DMS79 (cell line): ENCODE results near the gene ZNRD2.
A peak's percentile ranks its signal among the peaks of the same experiment; 100 is the strongest.
"Not testable (repeated sequence)": the region's sequence is repeated elsewhere in the genome, so short reads cannot be mapped to it uniquely, and the experiment has no call there.

ENCODE experiments used
- DNase-seq: peaks from one replicate; lab custom pipeline; 2025; lab: John Stamatoyannopoulos, UW

Gene ZNRD2, protein sequence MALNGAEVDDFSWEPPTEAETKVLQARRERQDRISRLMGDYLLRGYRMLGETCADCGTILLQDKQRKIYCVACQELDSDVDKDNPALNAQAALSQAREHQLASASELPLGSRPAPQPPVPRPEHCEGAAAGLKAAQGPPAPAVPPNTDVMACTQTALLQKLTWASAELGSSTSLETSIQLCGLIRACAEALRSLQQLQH

DNA sequence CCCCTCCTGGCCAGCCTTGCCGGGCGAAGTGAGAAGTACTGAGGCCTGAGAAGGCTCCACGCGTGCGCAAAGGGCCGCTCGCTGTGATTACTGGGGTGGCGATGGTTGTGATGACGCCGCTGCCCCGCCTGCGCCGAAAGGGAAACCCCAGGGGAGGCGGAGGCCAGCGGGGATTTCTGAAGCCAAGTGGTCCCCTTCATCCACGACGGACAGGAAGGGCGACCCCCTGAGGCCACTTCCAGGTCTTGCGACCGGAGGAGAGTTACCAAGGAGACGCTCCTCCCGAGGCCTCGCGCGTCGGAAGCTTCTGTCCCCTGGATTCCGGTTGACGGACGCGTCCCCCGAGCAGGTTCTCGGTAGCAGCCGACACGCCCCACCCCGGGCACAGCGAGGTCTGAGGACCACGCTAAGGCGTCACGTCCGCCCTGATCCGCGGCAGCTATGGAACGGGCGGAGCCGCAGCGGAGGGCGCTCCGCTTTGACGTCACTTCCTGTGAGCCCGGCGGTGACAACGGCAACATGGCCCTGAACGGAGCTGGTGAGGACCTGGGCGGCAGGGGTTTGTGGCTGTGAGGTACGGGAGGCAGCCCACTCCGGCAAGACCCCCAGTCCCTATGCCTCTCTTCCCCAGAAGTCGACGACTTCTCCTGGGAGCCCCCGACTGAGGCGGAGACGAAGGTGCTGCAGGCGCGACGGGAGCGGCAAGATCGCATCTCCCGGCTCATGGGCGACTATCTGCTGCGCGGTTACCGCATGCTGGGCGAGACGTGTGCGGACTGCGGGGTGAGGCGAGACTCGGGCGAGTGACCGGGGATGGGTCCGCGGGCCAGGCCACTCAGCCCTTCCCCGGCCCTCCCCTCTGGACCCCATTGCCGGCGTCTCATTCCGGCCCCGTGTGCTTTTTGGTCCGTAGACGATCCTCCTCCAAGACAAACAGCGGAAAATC, at the start of gene ZNRD2:
Gene ZNRD2, plus strand, starts transcription at position 505 of the 946 bp plus-strand sequence. Its CDS starts 15 bp downstream, at position 520.
- DNase-seq, result peak; percentile 97

DNA sequence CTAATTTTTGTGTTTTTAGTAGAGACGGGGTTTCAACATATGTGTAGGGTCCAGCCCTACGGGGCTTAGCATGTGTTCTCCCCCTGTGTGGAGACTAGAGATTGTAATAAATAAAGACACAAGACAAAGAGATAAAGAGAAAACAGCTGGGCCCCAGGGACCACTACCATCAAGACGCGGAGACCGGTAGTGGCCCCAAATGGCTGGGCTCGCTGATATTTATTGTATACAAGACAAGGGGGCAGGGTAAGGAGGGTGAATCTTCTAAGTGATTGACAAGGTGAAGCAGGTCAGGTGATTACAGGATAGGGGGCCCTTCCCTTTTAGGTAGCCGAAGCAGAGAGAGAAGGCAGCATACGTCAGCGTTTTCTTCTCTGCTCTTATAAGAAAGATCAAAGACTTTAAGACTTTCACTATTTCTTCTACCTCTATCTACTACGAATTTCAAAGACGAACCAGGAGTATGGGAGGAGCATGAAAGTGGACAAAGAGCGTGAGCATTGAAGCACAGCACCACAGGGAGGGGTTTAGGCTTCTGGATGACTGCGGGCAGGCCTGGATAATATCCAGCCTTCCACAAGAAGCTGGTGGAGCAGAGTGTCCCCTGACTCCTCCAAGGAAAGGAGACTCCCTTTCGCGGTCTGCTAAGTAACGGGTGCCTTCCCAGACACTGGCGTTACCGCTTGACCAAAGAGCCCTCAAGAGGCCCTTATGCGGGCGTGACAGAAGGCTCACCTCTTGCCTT, 48.3 kb upstream of the ZNRD2 start:
- peak; percentile 34 for DNase-seq

DNA sequence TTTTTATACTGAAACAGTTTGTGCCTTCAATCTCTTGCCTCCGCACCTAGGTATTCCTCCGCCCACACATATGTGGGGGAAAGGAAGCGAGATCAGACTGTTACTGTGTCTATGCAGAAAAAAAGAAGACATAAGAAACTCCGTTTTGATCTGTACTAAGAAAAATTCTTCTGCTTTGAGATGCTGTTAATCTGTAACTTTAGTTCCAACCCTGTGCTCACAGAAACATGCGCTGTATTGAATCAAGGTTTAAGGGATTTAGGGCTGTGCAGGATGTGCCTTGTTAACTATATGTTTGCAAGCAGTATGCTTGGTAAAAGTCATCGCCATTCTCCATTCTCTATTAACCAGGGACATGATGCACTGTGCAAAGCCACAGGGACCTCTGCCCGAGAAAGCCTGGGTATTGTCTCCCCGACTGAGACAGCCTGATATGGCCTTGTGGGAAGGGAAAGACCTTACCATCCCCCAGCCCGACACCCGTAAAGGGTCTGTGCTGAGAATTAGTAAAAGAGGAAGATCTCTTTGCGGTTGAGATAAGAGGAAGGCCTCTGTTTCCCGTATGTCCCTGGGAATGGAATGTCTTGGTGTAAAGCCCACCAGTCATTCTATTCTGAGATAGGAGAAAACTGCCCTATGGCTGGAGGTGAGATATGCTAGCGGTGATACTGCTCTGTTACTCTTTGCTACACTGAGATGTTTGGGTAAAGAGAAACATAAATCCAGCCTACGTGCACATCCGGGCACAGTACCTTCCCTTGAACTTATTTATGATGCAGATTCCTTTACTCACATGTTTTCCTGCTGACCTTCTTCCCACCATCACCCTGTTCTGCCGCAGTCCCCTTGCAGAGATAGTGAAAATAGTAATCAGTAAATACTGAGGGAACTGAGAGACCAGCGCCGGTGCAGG, 47.3 kb upstream of the ZNRD2 start:
- not testable (repeated sequence) for DNase-seq

DNA sequence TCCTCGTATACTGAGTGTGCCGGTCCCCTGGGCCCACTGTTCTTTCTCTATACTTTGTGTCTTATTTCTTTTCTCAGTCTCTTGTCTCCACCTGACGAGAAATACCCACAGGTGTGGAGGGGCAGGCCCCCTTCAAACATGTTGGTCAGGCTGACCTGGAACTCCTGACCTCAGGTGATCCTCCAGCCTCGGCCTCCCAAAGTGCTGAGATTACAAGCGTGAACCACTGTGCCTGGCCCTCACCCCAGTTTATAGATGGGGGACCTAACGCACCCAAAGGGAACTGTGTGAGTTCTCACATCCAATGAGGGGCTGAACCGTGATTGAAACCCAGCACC, 46.7 kb upstream of the ZNRD2 start:
- DNase-seq, result not testable (repeated sequence)

DNA sequence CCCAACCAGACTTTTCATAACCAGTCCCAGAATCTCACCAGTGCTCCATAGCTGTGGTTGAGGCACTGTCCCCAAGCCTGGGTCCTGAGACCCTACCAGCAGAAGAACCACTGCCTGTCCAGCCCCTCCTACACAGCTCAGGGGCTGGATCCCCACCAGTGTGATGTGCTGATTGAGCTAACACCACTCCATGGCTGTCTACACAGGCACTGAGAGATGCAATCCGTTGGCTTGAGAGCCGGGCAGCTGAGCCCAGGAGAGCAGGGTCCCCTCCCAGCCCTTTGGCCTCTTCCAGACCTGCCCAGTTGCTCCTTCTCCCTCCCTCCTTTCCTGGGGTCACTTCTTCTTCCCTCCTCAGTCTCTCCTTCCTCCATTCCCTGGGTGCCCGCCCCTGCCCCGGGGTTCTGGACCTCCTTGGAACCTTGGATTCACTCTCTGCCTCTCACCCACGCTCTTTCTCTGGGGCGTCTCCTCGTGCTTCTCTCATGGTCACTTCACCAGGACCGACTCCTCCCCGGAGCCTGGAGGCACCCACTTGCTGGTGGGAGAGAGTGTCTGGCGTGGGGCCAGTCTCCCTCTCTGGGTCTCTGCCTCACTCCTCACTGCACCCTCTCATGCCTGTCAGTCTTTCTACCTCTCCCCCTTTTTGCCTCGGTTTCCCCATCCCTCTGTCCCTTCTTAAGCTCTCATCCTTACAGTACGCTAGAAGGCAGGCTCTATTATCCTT, 46.1 kb upstream of the ZNRD2 start:
- DNase-seq, result no peak

DNA sequence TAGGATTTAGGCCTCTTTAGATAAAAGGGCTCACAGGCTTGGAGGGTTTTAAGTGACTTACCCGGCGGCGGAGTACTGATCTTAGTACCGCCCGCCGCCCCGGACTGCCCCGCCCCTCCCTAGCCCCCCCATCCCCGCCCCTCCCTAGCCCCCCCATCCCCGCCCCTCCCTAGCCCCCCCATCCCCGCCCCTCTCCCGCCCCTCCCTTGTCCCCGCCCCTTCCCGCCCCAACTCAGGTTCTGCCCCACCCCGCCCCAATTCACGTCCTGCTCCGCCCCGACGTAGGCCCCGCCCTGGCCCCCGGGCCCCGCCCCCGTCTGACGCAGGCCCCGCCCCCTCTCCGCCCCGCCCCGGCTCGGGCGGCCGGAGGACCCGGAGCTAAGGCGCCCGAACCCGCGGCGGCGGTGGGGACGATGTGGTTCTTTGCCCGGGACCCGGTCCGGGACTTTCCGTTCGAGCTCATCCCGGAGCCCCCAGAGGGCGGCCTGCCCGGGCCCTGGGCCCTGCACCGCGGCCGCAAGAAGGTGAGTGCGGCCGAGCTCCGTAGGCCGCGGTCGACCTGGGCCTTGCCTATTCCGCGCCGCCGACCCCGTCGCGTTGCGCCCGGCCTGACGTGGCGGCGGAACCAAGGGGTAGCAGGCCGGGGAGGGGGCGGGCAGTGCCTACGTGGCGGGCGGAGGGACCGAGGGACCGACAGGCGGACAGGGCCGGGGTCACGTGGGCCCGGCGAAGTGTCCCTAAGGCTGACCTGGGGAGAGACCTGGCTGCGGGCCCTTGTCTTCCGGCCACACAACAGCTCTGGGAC, 45.3 kb upstream of the ZNRD2 start, which contains the start of gene SCYL1:
Gene SCYL1, plus strand, starts transcription at position 343 of the 805 bp plus-strand sequence. Its CDS starts 71 bp downstream, at position 414.
- no peak for DNase-seq

DNA sequence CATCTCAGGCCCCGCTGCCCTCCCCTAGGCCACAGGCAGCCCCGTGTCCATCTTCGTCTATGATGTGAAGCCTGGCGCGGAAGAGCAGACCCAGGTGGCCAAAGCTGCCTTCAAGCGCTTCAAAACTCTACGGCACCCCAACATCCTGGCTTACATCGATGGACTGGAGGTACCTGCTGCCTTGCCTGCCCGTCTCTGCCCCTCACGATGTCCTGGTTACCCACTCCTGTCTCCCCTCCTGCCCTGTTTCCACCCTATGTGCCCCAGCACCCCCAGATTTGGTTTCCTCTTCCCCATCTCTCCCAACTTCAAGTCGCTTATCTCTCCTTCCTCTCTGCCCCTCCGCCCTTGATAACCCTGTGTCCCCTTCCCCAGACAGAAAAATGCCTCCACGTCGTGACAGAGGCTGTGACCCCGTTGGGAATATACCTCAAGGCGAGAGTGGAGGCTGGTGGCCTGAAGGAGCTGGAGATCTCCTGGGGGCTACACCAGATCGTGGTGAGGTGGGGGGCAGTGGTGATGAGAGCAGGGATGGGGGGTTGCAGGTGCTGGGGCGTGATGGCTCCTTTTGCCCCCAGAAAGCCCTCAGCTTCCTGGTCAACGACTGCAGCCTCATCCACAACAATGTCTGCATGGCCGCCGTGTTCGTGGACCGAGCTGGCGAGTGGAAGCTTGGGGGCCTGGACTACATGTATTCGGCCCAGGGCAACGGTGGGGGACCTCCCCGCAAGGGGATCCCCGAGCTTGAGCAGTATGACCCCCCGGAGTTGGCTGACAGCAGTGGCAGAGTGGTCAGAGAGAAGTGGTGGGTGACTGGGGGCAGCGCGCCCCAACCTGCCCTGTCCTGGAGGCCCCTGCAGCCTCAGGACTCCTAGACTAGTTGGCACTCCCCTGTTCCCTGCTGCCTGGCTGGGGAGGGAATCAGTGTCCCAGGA, 44.5 kb upstream of the ZNRD2 start:
- DNase-seq, result no peak

DNA sequence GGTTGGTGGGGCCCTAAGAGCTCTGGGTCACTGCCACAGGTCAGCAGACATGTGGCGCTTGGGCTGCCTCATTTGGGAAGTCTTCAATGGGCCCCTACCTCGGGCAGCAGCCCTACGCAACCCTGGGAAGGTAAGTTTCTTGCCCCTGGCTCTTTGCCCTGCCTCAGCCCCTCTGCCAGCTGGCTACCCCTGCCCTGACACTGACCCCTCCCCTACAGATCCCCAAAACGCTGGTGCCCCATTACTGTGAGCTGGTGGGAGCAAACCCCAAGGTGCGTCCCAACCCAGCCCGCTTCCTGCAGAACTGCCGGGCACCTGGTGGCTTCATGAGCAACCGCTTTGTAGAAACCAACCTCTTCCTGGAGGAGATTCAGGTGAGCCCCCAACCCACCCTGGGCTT, 43.5 kb upstream of the ZNRD2 start:
- DNase-seq, result no peak

DNA sequence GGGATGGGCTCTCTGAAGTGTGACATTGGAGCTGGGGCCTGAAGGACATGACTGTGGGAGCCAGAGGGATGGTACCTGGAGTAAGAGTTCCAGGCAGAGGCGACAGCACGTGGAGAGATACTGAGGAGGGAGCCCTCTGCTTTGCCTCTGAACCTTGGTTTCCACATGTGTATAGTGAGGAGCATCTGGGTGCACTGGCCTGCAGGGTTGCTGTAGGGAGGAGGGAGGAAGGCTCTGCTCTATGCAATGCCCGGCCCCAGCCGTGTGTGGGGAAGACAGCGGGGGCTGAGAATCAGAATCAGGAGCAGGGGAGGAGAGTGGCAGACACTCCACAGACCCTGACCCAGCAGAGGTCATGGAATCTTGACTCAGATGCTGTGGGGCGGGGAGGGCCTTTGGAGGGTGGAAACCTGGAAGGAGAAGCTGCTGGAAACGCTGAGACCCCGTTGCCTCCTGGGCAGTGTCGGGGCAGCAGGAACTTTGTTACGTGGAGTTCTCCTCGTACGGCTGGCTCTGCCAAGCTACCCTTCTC, 41.4 kb upstream of the ZNRD2 start:
- no peak for DNase-seq

DNA sequence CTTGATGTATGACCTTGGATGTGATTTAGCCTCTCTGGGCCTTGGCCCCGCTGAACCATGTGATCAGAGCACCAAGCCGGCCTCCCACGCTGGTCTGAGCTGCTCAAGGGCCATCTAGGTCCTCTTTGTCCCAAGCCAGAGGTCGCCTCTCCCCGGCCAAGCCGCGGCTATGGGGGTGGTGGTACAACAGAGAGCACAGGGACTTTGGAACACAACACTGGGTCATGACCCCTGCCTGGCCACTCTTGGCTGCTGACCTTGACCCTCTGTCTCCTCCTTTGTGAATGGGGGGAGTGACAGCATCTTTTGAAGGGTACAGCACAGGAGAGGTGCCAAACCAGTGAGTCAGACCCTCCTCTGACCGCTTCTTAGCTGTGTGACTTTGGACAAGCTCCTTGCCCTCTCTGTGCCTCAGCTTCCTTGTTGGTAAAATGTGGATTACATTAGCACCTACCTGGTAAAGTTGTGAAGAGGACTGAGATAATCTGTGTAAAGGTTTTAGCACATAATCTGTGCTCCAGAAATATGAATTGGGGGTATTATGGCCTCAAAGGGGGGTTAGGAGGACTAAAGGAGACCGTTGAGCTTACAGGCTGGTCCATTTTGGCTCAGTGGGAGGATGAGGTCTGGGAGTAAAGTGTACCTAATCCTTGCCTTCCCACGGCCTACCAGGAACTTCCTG, 40.7 kb upstream of the ZNRD2 start:
- DNase-seq, result no peak

DNA sequence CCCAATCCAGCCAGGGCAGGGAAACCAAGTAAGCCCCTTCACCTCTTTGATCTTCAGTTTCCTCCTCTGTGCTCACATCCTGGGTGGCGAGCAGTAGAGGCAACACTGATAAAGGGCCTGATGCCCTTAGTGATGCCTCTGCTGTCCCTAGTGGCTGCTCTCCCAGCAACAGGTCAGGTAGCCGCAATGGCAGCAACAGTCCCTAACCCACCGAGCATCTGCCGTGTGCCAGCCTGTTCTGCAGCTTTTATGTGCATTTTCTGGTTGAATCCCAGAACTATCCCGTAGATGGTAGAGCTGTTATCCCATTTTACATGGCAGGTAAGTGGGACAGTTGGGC, 40.1 kb upstream of the ZNRD2 start:
- no peak for DNase-seq

DNA sequence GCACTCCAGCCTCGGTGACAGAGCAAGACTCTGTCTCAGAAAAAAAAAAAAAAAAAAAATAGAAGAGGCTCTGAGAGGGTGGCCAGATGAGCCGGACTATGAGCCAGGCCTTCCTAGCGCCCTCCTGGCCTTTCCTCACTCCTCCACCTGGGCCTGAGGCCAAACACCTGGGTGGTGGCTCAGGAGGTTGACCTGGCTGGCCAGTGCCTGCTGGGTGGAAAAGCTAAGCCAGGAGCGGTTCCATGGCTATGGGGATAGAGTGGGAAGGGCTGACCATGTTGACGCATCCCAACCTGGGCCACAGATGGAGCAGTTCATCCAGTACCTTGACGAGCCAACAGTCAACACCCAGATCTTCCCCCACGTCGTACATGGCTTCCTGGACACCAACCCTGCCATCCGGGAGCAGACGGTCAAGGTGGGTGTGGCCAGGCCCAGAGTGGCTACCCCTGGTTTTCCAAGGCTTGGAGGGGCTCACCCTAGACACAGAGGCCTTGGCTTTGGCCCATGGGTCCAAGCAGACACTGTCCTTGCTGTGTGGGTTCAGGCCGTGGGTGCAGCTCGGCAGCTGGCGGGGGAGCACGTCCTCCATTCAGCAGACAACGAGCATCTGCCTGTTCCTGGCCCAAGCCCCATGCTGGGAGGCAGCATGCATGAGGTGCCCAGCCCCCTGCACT, 37.8 kb upstream of the ZNRD2 start:
- no peak for DNase-seq

DNA sequence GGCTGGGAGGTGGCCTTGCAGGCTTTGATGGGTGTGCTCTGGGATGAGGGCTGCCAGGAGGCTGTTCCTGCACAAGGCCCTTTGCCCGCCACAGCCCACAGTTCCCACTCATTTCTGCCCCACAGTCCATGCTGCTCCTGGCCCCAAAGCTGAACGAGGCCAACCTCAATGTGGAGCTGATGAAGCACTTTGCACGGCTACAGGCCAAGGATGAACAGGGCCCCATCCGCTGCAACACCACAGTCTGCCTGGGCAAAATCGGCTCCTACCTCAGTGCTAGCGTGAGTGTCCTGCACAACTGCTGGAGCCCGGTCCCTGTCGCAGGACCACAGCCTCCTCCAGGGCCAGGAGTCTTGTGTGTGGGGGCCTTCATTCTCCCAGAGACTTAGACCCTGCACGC, 35.2 kb upstream of the ZNRD2 start:
- no peak for DNase-seq

DNA sequence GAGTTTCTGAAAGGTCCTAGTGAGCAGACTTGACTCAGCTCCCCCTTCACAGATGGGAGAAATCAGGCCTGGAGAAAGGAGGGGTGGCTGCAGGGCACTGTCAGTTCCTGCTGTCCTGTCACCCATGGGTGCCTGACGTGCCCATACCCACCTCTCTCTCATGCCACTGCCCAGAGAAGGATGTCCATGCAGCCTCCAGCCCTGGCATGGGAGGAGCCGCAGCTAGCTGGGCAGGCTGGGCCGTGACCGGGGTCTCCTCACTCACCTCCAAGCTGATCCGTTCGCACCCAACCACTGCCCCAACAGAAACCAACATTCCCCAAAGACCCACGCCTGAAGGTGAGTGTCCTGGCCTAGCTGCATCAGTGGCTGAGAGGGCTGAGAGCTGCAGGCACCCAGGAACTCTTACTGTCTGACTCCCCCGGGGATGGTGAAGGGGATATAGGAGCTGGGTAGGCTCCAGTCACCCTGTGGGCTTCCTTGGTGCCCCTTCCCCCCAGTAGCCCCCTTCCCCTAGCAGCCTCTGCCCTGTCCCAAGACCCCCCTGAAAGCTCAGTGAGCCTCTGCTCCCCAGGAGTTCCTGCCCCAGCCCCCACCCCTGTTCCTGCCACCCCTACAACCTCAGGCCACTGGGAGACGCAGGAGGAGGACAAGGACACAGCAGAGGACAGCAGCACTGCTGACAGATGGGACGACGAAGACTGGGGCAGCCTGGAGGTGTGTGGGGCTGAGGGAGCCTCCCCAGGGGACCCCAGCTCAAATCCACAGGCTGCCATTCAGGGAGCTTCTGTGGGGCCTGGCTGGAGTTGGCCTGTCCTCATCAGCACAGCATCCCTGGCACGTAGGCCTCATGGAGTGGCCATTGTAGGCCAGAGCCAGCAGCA, 33.6 kb upstream of the ZNRD2 start:
- DNase-seq, result no peak

DNA sequence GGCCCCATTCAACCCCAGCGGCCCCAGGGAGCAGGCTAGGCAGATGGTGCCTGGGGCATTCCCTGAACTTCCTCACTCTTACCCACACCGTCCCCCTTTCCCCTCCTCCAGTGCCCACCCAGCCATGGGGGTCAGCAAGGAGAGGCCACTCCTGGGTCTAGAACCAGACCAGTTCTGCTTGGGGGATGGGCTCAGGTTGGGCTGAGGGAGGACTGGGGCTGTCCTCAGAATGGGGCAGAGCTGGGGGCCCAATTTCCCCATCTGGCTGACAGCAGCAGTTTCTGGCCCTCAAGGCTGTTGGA, 33.0 kb upstream of the ZNRD2 start:
- DNase-seq, result no peak

DNA sequence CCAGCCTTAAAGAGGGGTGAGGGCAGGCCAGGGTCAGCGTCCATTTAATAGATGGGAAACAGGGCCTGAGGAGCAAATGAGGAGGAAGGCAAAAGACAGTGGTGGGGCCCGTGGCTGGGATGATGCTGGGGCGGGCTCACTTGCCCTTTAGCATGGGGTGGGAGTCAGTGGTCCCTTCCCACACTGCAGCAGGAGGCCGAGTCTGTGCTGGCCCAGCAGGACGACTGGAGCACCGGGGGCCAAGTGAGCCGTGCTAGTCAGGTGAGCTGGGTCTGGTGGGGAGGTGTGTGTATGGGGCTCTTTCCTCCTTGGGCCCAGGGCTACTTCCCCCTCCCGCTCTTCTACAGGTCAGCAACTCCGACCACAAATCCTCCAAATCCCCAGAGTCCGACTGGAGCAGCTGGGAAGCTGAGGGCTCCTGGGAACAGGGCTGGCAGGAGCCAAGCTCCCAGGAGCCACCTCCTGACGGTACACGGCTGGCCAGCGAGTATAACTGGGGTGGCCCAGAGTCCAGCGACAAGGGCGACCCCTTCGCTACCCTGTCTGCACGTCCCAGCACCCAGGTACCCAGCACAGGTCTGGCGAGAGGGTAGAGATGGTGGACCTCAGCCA, 32.6 kb upstream of the ZNRD2 start:
- DNase-seq, result no peak
